Coronary artery (tissue), 2 donors: ENCODE results near the gene CEP112.

Source experiments
- DNase-seq: peaks from one replicate; pipeline ENCODE4 v3.0.0-alpha.2; 2017; ENCODE audit warnings: low spot score
- H3K27ac ChIP-seq, 2 donors: fragments of 200-600 bp; sonication (generic); one replicate each; pipeline ENCODE4 v1.5.1; 2016 to 2019
- H3K4me3 ChIP-seq: fragments of 200-600 bp; sonication (generic); 2 replicates; pipeline ENCODE4 v1.5.1; 2016; ENCODE audit warnings: mild to moderate bottlenecking, moderate library complexity
- TF ChIP-seq, protein P1 (sequence below): fragments of 200-600 bp; sonication (generic); IDR thresholded peaks from one replicate; pipeline ENCODE4 v1.5.1; 2019; ENCODE audit warnings: antibody characterized with exemption

The CEP112 gene

DNA sequence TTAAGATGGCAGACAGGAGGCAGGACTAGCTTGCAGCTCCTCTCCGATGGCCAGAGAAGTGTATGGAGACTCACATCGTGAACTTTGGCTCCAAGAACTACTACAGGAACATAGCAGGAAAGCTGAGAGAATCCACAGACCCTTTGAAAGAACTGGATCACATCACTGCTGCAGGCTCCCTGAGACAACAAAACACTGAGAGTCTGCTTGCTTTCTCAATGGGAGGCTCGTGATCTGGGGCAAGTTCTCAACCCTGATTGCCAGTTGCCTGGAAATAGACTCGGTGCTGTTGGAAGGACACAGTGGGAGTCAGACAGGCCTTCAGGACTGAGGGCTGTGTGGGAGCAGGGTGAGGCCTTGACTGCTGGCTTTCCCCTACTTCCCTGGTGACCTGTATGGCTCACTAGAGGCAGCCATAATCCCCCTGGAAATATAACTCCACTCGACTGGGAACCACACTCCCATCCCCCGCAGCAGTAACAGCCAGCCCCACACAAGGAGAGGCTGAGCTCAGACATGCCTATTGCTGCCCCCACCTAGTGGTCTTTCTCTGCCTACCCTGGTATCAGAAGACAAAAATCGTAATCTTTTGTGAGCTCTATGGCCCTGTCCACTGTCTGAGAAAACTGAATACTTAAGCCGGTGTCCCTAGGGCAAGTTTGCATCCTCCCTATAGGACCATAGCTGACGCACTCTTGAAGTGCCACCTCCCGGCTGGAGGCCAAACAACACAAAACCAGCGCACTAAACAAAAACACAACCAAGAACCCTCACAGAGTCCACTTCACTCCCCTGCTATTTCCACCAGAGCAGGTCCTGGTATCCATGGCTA lies 238.4 kb downstream of the CEP112 start:
- TF ChIP-seq, protein P1, sequence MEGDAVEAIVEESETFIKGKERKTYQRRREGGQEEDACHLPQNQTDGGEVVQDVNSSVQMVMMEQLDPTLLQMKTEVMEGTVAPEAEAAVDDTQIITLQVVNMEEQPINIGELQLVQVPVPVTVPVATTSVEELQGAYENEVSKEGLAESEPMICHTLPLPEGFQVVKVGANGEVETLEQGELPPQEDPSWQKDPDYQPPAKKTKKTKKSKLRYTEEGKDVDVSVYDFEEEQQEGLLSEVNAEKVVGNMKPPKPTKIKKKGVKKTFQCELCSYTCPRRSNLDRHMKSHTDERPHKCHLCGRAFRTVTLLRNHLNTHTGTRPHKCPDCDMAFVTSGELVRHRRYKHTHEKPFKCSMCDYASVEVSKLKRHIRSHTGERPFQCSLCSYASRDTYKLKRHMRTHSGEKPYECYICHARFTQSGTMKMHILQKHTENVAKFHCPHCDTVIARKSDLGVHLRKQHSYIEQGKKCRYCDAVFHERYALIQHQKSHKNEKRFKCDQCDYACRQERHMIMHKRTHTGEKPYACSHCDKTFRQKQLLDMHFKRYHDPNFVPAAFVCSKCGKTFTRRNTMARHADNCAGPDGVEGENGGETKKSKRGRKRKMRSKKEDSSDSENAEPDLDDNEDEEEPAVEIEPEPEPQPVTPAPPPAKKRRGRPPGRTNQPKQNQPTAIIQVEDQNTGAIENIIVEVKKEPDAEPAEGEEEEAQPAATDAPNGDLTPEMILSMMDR, result no peak
- no peak overlapping the region for H3K4me3 ChIP-seq
- DNase-seq, result no peak
- no peak overlapping the region for H3K27ac ChIP-seq

DNA sequence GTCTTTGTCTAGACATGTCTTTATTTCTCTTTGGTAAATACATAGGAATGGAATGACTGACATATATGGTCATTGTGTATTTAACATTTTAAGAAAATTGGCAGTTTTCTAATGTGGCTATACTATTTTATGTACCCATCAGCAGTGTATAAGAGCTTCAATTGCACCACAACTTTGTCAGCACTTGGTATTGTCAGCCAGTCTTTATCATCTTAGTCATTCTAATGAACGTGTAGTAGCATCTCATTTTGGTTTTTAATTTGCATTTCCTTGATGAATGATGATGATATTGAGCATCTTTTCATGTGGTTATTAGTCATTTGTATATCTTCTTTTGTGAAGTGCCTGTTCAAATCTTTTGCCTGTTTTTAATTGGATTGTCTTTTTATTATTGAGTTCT lies 239.3 kb downstream of the CEP112 start:
- DNase-seq, result no peak
- TF ChIP-seq, protein P1, result no peak
- Histone ChIP-seq H3K27ac (no peak overlapping the region), H3K4me3 (no peak overlapping the region)

DNA sequence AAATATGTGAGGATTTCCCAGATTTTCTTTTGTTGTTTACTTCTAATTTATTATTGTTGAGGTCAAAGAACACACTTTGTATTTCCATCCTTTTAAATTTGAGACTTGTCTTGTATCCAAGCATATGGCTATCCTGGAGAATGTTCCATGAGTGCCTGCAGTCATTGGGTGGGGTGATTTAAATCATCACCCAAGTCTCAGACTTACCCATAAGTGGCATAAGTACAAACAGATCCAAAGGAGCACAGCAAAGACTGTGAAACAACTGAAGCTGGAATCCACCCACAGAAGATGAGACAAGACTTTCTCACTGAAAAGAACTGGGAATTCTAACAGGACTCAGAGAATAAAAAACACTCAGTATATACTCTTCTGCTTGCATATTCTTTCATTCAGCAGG lies 239.9 kb downstream of the CEP112 start:
- DNase-seq, result no peak
- Histone ChIP-seq H3K4me3 (no peak overlapping the region), H3K27ac (no peak overlapping the region)
- TF ChIP-seq, protein P1, result no peak

DNA sequence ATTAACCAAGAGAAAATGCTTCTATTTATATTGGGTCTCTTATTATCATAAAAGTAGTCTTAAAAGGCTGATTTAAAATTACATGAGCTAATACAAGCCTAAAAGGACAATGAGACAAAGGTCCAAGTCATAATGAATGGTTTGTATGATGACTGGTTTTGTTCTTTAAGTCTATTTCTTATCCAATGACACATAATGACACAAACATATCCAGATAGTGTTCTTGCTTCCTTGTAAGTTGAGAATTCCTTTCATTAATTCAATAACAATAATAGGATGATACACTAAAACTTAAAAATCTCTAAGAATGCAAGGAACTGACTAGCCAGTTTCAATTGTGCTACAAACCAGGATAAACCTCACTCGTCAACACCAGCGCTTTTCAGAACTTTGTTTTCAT lies 244.1 kb downstream of the CEP112 start:
- DNase-seq, result no peak
- no peak overlapping the region for H3K4me3 ChIP-seq
- TF ChIP-seq, protein P1, result no peak
- H3K27ac ChIP-seq, result no peak overlapping the region

DNA sequence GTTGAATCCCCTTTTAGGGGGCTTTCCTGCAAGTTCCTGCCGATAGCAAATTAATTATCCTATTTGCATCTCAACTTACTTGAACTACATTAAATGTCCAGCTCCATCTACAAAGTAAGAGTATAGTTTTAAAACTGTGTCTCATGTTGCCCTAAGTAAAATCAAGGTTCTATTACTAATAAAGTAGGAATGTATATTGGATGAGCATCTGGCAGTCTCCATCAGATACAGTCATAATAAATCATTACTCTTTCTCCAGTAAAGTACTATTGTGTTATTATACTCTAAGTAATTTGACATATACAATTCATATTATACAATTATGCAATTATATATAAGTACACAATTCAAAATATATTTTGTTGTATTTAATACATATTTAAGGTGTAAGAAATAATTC lies 249.3 kb downstream of the CEP112 start:
- Histone ChIP-seq H3K4me3 (no peak overlapping the region), H3K27ac (no peak overlapping the region)
- DNase-seq, result no peak
- TF ChIP-seq, protein P1, result no peak

DNA sequence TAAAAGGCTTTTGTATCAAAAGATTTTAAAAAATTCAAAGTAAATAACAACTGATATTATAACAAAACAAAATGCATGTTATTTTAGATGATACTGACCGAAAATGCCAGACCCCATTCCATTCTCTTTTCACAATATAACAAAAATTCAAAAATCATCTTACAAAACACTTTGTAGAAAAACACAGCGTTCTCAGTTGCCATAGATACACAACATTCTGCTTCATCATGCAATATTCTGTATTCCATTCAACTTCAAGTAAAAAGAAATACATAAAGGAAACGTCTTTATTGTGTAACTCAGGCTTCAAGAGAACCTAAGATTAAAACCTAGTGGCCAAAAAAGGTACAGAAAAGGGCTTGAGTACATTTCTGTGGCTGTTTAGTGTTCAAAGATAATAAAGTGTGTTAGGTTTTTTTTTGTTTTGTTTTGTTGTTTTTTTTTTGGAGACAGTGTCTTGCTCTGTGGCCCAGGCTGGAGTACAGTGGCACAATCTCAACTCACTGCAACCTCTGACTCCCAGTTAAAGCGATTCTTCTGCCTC lies 250.5 kb downstream of the CEP112 start:
- TF ChIP-seq, protein P1, result no peak
- no peak overlapping the region for H3K4me3 ChIP-seq
- H3K27ac ChIP-seq, result no peak overlapping the region
- DNase-seq, result no peak

DNA sequence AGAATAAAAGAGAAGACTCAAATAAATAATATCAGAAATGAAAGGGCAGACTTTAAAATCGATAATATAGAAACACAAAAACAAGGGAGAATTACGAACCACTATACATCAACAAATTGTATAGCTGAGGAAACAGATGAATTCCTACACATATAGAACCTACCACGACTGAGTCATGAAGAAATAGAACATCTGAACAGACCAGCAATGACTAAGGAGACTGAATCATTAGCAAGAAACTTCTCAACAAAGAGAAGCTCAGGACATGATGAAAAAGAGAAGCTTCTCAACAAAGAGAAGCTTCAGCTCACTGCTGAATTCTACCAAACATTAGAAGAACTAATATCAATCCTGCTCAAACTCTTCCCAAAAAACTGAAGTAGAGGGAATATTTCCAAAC lies 255.9 kb downstream of the CEP112 start:
- Histone ChIP-seq H3K4me3 (no peak overlapping the region), H3K27ac (no peak overlapping the region)
- TF ChIP-seq, protein P1, result no peak
- no peak for DNase-seq
